H54 (cell line): ENCODE results near the gene POLD3.
"Not testable (repeated sequence)": the region's sequence is repeated elsewhere in the genome, so short reads cannot be mapped to it uniquely, and the experiment has no call there.

ENCODE experiments used
- DNase-seq: peaks from one replicate; pipeline ENCODE4 v3.0.0; 2011; ENCODE audit warnings: low spot score, mixed read lengths; ENCODE audit not compliant: insufficient read length
- FAIRE-seq: peaks from 3 replicates; lab custom pipeline; 2011; peaks lifted over from hg19 to GRCh38; lab: Jason Lieb, UNC
- POLR2A ChIP-seq: IDR thresholded peaks from 2 replicates; pipeline ENCODE4 v1.6.1; 2011; ENCODE audit warnings: low read depth, mild to moderate bottlenecking, low read length

POLD3 gene

DNA sequence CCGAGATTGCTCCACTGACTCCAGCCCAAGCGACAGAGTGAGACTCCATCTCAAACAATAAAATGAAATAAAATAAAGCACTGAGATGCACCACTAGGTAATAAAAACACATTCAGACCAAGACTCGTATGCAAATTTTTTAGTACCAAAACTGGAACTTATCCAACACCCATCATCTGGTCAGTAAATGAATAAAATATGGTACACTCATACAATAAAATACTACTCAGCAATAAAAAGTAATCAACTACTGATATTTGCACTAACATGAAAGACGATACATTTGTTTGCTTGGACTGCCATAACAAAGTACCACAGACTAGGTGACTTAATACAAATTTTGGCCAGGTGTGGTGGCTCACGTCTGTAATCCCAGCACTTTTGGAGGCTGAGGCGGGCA is 17.8 kb upstream of the POLD3 start:
- DNase-seq (no peak), FAIRE-seq (no peak)
- no peak for TF ChIP-seq POLR2A

DNA sequence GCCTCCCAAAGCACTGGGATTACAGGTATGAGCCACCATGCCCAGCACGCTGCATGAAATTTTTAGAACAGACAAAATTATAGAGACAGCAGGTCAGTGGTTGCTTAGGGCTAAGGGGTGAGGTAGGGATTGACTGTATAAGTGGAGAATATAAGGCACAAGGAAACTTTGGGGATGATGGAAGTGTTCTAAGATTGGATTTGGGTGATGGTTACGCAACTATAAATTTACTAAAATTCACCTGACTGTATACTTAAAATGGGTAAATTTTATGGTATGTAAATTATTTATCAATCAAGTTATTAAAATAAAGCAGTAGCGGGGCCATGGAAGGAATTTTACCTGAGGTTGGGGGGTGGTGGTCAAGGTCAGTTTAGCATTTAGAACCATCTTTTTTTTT is 16.4 kb upstream of the POLD3 start:
- no peak for DNase-seq
- no peak for TF ChIP-seq POLR2A
- FAIRE-seq, result no peak

DNA sequence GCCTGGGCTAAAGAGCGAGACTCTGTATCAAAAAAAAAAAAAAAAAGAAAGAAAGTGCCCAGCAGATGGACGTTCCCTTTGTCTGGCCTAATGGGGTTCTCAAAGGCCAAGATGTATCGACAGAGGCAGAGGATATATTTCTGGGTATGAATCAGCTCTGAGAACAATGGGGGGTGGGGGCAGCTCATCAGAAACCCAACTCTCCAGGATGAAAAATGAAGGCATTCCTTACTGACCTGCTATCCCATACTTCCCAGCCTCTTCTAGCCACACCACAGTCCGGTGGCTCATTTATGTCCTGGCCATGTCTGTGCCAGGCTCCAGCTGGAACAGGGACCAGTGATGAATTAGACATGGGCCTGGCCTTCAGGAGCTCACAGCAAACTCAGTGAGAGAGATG is 15.2 kb upstream of the POLD3 start:
- FAIRE-seq (no peak), DNase-seq (no peak)
- no peak for TF ChIP-seq POLR2A

DNA sequence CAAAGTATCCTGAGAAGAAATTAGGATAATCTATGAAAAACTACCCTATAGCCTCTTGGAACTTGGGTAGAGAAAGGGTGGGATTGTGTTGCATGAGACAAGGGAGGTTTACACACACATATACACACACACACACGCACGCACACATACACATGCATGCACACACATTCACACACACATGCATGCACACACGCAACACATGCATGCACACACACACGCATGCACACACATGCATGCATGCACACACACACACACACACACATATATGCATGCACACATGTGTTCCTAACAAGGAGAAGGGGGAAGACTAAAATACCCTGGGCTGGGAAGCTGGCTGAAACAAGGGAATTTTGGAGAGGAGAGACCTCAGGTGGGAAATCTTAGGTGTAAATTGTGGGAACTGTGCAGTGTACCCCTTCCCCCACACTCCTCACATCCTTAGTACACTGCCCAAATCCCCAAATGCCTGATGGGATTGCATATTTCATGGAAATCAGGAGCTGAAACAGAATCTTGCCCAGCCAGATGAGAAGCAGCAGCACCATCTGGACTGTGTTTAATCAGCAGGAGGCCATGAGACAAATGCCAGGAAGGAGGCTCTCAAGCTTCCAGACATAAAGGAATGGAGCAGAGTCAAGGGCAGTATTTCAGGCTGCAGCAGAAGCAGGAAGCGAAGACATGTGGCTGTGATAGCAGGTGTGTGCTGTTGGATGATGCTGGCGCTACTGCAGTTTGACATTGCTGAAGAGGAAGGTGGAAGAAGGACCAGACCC is 14.6 kb upstream of the POLD3 start:
- FAIRE-seq (no peak), DNase-seq (no peak)
- TF ChIP-seq POLR2A, result no peak

GRCh38 chr11:74579577-74580270 is 12.7 kb upstream of the POLD3 start:
- no peak for FAIRE-seq
- DNase-seq, result no peak
- TF ChIP-seq POLR2A, result no peak

DNA sequence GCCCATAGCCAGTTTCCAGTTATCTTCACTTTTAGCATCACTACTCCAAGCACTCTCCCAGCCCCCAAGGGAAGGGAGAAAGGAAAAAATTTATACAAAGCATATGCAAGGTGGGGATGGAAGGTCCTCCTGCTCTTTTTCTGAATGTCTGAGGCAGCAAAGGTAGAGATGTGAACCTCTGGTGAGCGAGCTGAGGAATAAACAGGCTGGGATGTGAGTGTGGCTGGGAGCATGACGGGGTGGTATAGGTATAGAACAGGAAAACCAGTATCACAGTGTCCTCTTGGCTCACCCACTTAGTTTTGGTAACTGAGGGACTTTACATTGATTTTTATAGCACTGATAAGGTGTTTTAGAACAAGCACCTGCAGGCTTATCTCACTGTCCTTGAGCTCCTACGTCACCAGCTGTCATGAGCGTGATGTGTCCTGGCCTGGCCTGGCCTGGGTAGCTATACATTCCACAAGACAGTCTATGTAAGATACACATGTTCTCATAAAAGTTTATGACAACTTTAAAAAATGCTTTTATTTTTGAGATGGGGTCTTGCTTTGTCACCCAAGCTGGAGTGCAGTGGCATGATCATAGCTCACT is 10.3 kb upstream of the POLD3 start:
- DNase-seq, result no peak
- no peak for FAIRE-seq
- TF ChIP-seq POLR2A, result no peak

DNA sequence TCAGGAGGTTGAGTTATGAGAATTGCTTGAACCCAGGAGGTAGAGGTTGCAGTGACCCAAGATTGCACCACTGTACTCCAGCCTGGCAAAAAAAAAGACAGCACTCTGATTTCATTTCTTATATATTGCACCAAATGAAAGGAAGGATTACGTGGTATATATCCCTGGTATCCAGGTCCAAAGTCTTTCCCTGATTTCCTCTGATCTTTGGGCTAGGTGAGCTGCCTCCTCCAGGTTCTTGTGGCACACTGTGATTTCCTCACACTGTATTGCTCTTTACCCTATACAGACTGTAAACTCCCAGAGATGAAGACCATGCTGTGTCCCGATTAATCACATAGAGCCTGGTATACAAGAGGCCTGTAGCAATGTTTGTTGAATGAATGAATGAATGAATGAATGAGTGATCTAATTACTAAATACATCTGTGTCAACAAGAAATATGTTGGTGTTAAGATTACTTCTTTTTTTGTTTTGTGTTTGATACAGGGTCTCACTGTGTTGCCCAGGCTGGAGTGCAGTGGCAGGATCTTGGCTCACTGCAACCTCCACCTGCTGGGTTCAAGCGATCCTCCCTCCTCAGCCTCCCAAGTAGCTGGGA is 9.3 kb upstream of the POLD3 start:
- DNase-seq (no peak), FAIRE-seq (no peak)
- no peak for TF ChIP-seq POLR2A

DNA sequence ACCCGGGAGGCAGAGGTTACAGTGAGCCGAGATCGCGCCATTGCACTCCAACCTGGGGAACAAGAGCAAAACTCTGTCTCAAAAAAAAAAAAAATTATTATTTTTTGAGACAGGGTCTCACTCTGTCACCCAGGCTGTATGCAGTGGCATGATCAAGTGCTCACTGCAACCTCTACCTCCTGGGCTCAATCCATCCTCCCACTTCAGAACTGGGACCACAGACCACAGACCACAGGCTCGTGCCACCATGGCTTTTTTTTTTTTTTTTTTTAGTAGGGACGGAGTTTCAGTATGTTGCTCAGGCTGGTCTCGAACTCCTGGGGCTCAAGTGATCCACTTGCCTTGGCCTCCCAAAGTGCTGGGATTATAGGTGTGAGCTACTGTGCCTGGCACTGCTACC is 1.9 kb upstream of the POLD3 start:
- not testable (repeated sequence) for FAIRE-seq, DNase-seq

GRCh38 chr11:74592063-74592440 is 330 bp upstream of the POLD3 start:
- FAIRE-seq (no peak), DNase-seq (no peak)
- no peak for TF ChIP-seq POLR2A

- DNase-seq, result no peak
These were observed 1.1 kb downstream of the POLD3 start for GRCh38 chr11:74593463-74593862.

GRCh38 chr11:74602637-74603556 is 10.5 kb downstream of the POLD3 start:
- DNase-seq, result no peak
- no peak for FAIRE-seq

More at GRCh38 chr11:74593463-74593862, 1.1 kb downstream of the POLD3 start:
- TF ChIP-seq POLR2A, result no peak
- FAIRE-seq, result no peak

DNA sequence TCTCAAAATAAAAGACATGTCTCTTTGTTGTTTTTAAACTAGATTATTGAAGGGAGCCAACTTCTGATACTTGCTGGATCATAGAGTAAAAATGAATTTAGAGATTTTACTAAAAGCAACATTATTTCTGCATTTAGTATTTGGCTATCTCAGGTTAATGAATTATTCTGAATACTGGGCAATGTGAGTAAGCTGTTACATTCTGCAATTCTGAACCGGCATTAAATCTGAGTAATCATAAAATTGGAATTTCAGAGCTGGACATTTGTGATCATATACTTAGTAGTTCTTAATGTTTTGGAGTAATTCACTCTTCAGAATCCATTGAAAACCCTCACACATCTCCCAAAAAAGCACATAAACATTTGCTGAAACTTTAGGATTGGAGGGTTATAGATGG is 11.5 kb downstream of the POLD3 start:
- DNase-seq (no peak), FAIRE-seq (no peak)
- no peak for TF ChIP-seq POLR2A

More at GRCh38 chr11:74602637-74603556, 10.5 kb downstream of the POLD3 start:
- TF ChIP-seq POLR2A, result no peak

DNA sequence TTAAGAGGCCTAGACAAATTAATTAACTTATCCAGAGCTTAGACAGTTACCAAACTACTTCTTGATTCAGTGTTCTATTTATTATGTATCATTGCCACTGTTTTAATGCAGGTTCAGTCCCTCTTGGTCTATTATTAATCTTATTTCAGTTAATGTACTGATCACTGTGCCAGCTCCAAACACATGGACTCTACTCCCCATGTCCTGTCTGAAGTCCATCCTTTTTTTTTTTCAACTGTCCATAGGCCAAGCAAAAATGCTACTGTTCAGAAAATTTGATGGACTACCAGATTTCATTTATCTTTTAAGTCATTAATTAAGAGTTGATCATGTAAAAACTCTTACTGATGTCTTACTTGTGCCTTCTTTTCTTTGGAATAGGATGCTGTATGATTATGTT is 11.9 kb downstream of the POLD3 start:
- FAIRE-seq, result no peak
- no peak for DNase-seq
- no peak for TF ChIP-seq POLR2A
